ENCODE data around the gene UBQLN1.

DNA sequence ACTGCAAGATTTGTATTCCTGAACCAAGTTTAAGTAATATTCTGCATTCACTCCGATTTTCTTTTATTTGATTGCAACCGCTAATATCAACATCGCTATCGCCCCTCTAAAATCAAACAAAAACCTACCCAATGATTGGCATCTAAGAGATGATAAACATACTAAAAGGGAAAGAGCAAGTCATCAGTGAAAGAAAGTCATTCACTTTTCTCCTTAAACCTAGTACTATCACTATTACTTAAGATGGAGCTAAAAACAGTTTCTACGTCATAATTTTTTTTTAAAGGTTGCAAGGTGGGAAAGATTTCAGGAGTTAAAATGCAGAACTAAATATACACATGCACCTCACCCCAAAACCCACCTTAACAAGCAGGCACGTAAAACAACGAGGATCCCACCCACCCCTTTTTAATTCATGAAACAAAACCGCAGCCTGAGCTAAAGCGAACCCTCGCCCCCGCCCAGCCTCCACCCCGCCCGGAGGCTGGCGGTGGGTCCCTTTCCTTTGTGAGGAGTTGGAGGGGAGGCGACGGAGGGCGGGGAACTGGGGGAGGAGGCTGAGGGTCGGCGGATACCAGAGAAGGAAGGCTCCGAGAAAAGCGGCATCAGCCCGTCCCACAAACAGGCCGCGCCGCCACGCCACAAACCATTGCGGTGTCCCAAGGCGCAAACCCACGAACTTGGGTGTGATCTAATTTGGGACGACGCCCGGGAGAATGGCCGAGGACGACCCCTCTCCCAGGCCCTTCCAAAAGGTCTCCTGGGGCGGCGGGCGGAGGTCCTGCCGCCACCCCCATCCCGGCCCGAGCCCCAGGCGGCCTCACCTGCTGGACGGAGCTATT, 861 bp downstream of the UBQLN1 start:
- TF ChIP-seq, protein P1, sequence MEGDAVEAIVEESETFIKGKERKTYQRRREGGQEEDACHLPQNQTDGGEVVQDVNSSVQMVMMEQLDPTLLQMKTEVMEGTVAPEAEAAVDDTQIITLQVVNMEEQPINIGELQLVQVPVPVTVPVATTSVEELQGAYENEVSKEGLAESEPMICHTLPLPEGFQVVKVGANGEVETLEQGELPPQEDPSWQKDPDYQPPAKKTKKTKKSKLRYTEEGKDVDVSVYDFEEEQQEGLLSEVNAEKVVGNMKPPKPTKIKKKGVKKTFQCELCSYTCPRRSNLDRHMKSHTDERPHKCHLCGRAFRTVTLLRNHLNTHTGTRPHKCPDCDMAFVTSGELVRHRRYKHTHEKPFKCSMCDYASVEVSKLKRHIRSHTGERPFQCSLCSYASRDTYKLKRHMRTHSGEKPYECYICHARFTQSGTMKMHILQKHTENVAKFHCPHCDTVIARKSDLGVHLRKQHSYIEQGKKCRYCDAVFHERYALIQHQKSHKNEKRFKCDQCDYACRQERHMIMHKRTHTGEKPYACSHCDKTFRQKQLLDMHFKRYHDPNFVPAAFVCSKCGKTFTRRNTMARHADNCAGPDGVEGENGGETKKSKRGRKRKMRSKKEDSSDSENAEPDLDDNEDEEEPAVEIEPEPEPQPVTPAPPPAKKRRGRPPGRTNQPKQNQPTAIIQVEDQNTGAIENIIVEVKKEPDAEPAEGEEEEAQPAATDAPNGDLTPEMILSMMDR (conservative IDR thresholded peaks at IDR 0.05 in 1 of 2, IDR thresholded peaks at IDR 0.05 in 1 of 2; ENCODE audit: extremely low read depth in 1 of 2, insufficient read depth in 1 of 2, low read depth in 1 of 2, low read length in 2 of 2): no peak
- TF ChIP-seq EZH2 (IDR thresholded peaks at IDR 0.05; ENCODE audit: borderline replicate concordance, low read length): no peak
